GM21723 (cell line): ENCODE measurements around the gene HHAT.

Experiments used
- ATAC-seq: cut with Tn5 transposase; IDR thresholded peaks from one replicate; pipeline ENCODE4 v1.9.1; 2021; ENCODE audit warnings: mild to moderate bottlenecking, moderate library complexity; ENCODE audit not compliant: unreplicated experiment

HHAT gene

DNA sequence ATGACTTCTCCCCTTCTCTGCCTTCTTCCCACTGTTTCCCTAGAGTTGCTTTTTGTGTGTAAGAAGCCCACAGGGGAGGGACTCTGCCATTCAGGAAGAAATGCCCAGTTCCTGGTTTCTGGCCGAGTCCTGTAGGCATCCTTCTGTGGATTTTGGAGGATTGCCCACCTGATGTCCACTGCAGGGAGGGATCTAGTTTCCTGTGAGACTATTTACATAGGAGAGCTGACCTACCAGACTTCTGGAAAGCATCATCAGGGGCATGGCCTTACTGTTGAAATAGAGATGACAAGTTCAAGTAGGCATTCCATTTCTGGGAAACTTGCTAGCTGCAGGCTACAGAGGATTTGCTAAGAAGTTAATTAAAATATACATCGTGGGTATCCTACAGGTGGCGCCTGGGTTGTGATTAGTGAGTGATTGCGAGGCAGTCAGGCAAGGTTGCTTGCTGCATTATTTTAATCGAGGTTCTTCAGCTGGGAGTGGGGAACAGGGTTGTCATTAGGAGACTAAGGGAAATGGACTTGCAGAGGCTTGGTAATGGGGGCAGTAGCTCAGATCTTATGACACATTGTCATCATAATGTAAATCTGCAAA lies 148.7 kb downstream of the HHAT start:
- ATAC-seq = no peak

DNA sequence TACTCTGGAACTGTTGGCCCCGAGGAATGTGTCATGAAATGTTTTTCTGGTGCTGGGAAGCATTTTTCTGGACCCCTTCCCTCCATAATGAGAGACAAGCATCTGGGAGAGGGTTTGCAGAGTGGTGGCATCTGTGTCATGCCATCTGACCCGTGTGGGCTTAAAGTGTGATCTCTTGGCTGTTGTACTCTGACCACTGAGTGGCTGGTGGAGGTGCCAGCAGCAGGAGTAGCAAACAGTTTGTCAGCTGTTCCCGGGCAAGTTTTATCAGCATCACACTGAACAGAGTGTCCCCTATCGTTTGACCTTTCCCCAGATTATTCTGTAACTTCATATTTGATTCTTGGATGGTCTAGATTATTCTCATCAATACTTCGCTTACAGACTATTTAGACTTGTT lies 150.1 kb downstream of the HHAT start:
- ATAC-seq = no peak

DNA sequence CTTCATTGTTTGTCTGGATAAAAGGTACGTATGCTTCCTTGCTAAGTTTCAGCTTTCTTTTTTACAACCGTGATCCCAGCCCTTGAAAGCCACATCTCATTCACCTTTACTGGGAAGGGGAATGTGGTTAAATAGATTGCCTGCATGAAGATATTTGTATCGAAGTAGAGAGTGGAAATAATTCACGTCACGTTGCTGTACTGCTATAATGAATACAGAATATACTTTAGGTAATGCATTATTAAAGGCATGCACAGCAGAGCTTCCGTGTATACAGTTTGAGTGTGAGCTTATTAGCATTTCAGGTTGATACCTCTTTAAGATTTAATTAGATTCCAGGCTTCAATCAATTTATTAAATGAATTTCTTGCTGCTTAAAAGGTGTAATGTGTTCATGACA lies 153.8 kb downstream of the HHAT start:
- no peak for ATAC-seq

DNA sequence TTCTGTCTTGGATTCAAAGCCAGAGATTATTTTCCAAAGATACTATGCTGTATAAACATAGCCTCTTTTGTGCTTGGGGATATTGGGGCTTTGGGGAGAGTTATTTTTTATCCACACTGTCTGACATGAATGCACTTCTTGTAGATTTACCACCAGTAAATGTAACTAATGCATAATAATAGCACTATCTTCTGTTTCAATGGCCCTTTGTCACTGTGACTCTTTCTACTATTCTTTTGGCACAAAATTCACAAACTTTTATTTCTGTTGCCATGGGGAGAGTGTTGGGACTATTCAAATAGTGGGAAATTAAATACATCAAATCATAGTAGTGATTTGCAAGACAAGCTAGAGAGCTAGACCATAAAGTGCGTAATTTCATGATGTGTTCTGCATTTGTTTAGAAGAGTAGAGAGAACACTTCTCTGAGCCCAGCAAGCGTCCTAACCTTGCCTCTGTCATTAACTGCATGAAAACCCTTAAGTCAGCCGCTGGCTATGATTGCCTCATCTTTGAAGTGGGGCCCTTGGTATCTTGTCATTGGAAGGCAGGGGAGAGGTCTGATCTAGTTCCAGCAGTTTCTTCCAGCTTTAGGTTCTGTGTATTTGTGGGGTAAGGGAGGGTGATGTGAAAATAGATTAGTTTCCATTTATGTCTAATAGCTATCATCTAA lies 154.4 kb downstream of the HHAT start:
- no peak for ATAC-seq

DNA sequence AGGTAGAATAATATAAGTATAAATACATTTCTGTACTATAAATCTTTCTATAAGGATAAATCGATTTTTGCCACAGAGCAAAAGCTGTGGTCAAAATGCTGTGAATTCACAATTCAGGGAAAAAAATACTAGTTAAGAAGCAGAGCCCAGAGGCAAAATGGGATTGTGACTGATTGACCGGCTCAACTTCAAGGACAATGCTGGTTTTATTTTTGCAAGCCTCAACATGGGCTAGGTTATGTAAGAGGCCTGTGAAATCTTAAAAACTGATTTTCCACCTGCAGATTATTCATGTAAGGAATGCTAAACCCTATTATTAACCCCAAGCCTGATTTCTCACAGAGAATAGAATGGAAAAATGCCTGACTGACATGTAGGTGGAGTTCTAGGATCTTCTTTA lies 155.1 kb downstream of the HHAT start:
- ATAC-seq = no peak

DNA sequence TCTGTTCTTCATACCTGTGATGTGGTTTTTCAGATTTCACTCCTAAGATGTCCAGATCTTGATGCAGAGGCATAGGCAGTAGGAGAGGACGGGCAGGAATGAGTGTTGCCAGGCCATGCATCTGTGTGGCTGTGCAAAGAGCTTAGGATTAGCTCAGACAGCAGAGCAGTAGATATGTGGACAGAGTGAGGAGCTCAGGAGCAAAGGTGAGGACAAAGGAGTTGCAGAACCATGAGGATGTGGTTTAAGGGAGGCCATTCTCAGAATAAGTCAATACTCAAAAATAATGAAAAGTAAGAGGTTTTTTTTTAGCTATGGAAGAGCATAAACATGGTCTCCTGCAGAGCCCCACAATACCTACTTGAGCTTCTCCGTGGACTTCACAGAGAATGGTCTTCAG lies 158.3 kb downstream of the HHAT start:
- no peak for ATAC-seq

DNA sequence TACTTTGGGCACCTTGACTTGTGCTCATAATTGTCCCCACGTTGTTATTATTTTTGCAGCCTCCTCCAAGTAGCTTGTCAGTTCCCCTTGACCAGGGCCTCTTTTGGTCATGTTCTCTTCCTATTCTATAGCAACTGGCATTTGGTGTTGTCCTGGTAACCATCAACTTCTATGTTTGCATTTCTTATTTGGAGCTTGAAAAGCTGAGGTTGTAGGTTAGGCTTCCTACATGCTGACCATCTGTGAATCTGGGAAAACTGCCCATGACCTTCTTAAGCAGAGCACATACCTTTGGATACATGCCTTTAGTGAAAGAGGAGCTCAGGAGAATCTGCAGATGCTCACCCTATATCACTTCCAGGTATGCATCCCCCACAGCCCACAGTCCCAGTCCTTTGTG lies 160.8 kb downstream of the HHAT start:
- ATAC-seq = no peak

DNA sequence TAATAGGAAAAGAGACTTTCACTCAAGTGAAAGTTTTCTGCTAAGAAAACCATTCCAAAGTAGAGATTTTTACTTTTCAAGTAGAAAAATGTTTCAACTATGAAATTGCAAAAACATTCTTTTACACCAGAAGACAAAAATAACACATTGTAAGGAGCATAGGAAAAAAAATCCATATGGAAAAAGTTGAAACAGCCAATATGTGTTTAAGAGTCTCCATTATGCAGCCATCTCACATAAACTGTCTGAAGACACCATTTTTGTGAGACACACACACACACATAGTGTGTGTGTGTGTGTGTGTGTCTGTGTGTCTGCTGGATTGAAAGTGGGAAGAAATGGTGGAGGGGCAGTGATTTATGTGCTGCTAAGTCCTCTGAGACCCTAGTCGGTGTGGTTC lies 162.1 kb downstream of the HHAT start:
- ATAC-seq = no peak

DNA sequence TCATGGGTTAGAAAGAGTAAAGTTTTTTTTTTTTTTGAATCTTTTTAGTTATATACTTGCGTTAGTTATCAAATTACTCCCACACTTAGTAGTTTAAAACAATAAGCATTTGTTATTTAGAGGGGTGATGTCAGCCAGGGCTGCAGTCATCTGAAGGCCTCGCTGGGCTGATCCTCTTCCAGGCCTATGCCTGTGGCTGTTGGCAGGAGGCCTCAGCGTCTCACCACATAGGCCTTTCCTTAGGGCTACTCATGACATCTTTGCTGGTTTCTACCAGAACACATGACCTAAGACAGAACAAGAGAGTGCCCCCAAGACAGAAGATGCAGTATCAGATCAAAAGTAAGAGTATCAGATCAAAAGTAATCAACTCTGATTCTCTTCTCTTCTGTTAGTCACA lies 167.4 kb downstream of the HHAT start:
- no peak for ATAC-seq

DNA sequence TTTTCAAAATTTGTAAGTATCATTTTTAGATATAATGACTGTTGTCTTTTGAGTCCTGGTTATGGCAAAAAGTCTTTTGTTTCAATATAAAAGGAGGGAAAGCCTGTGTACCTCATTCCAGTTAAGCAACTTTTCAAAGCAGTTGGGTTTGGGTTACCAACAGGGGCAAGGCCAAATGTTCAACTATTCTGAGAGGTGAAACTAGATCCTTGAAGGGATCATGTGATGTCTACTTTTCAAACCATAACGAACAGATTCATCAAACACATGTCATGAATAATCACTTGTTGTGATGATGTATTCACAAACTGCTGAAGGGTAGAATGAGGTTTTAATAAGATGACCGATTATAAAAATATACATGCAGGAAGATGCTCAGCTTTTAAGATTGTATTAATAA lies 171.3 kb downstream of the HHAT start:
- ATAC-seq = no peak

DNA sequence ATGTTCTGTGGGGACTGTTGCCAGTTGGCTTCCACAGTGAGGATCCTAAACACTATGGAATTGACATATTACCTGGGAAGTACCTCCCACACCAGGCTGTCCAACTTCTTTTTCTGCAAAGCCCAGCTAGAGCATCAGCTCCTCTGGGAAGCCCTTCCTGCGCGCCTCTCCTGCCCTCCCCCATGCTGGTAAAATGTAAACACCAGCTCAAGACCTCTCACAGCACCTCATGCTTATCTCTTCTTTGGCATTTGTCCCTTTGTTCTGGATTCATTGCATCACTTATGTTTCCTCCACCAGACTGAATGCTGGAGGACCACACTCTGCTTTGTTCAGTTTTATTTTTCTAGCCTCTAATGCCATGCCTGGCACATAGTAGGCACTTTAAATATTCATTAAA lies 172.1 kb downstream of the HHAT start:
- no peak for ATAC-seq

DNA sequence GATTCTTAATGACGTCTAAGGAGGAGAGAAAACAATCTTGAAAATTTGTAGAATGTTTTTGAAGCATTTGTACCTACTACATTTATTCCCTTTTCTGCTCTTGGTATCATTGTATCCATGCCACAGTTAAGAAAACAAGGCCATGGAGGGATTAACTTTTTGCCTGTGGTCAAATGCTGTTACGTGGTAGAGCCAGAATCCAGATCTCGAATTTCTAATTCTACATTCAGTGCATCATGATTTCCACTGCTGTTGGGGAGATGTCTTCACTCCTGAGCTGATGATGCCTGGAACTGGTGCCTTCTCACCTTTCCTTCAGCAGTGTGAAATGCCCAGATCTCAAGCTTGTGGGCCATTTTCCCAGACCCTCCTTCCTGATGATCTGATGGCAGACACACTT lies 175.6 kb downstream of the HHAT start:
- no peak for ATAC-seq

DNA sequence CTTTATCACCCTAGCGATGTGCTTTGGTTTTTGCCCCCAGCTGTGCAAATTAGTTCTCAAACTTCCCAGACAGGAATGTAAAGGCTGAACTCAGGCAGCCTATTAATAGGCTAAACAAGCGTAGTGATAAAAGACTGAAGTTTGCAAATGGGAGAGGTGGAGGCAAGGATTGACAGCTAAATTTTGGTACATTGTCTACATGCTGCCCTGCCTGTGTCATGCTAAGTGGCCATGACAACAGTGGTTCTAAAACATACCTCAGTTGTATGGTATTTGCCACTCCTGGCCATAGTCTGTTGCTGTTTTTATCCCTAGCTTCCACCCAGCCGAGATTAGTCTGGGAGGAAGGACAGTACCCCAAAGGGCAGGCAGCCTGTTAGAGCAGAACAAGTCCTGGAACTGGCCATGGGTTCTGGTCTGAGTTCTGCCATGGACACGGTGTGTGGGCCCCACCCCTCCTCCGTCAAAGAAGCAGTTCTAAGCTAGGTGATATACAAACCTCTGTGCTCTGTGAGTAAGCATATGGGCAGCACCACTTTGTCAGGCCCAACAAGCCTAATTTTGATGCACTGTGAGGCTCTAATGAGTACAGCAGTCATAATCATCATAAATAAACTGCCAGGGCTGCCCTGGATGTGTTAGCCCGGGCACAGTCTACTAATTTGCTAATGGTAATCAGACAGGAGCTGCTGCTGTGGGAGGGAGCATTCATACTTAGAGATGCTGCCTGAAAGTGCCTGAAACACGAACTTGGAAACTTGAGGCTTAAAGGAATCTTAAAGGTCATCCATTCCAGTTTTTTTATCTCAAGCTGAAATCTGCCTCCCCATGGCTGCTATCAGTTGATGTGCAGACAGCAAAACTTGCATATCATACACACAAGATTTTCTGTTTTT lies 177.1 kb downstream of the HHAT start:
- no peak for ATAC-seq

DNA sequence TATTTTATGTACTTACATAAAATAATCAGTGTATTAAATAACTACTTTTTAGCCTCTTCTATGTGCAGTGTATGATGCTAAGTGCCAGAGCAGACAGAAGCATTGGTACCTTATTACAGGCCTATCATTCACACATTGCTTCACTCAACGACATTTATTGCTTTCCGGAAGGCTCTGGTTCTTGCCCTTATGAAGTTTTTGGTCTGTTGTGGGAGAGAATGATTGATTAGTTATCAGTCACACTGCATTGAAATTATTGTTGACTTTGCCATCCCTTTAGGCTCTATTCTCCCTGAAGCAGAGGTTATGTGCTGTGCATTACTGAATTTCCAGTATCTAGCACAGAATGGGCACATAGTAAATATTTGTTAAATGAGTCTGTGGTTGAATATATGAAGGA lies 178.0 kb downstream of the HHAT start:
- no peak for ATAC-seq

DNA sequence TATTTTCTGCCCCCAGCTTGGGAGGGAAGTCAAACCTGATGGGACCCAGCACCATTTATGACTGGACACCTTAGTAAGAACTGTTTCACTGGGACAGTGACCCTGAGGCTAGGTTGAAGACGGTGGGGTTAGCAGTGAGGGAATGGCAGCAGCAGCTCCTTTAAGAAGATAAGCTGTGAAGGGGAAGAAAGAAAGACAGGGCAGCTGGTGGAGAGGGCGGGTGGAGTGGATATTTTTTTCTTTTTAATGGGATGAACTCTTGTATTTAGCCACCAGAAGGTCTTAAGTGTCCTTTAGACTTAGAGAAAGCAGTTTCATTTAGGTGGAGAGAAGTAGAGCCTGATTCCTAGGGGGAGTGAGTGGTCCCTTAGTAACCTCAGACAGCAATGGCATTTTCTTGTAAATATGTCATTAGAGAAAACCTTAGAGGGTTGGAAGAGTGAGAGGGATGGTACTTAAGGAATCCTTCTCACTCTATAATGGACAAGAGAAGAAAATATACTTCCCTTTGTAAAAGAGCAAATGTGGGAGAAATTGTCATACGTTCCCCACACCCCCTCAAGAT lies 187.5 kb downstream of the HHAT start:
- ATAC-seq = no peak

DNA sequence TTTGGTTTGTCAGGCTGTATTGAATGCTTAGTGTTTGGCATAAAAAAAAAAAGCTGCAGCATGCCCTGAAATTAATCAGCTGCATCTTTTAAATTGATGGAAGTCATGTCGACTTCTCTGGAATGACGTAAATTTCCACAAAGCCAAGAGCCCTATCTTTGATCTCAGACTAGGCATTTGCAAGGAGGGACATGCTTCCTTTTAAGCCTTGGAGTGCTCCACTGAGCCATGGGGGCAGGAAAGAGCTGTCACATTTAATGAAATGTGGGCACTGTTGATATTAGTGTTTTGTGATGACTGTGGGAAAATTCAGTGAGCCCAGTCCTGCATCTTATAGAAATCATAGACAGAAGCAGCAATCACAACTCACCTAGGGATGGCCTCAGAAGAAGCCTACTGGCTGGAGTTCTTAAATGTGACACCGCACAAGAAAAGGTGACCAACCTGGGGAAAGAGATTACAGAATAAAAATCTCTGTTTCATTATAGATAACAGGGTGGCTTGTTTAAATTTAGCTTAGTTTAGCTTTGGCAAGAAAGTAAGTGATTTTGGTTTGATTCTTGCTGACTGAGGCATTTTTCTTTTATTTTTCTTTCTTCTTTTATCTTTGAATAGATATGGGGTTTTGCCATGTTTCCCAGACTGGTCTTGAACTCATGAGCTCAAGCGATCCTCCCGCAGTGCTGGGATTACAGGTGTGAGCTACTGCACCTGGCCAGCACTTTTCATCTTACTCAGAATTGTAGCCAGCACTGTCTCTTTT lies 188.2 kb downstream of the HHAT start:
- no peak for ATAC-seq

DNA sequence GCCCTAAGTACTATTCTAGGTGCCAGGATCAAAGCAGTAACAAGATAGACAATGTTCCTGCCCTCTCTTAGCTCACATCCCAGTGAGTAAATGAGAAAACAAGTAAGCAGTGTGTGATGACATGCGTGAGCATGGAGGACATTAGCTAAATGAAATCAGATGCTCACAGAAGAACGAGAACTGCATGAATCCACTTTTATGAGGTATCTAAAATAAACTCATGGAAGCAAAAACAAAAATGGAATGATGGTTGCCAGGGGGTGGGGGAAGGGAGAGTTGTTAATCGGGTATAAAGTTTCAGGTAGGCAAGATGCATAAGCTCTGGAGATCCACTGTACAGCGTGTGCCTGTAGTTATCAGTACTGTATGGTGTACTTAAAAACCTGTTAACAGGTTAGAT lies 195.1 kb downstream of the HHAT start:
- ATAC-seq = no peak

DNA sequence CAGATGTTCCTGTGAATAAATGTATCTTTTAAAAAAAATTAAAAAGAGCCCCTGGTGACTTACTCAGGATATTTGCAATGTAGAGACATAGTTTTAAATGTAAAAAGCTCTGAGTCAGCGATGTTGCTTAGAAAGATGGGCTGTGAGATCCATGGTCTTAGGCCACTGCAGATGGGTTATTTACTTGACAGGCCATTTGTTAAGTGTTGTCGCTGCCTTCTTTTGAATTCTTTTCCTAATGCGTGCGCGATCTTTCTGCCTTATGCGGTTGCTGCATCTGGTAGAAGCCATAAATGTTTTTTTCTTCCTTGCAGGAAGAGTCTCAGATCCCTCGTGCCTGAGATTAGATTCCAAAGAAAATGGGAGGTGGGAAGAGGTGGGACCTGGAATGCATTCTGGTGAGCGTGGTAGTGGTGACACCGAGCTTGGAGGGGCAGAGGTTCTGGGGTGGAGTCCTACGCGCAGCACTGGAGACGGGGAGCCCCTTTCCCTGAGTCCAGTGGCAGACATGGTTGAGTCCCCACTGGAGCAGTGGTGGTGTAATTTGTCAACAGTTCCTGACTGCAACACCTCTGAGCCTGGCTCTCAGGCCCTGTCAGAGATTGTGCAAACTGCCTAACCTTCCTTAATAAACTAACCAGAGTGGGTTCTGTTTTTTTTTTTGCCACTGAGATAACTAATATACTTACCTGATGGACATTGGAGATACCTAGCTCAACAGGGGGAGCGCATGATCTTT lies 197.2 kb downstream of the HHAT start:
- no peak for ATAC-seq

DNA sequence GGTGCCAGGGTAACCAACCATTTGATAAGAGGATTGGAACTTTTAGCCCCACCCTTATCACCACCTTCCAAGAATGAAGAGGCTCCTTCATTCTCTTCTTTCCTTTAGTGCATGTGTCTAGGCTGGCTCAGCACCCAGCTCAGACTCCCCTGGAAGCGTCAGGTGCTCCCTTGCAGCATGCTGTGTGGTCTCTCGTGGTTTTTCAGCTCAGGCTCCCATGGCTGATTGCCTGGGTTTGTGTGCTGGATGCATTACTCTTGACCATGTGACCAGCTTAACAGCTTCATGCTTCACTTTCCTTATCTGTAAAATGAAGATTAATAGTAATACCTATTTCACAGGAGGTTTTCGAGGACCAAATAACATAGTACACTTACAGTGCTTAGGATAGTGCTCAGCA lies 198.4 kb downstream of the HHAT start:
- ATAC-seq = no peak

DNA sequence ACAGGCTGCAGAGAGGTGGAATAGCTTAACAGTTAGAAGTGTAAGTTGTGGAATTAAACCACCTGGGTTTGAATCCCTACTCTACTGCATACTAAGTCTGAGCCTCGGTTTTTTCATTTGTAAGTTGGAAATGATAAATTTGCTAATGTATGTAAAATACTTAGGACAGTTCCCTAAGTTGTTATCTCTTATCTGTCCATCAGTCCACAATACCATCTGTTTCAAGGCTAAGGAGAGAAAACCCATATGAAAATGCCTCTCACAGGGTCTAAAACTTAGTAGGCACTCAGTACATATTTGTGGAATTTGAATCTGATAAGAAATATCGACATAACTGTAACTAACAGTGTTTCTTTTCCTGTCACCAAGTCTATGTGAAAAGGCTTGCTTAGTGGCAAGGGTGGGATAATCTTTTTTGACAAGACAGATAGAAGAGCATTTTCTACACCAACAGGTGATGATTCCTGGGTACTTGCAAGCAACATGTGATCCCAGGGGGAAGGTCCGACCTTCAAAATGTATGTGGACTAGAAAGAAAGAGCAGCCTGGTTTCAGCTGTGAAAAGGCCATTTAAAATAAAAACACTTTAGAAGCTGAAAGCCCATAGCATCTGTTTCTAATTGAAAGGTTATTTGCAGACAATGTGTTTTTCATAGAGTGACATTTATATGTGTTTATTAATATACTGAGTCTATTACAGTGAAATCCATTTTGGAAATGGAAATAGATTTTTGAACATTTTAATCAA lies 202.9 kb downstream of the HHAT start:
- ATAC-seq = no peak
